ENCODE measurements around the gene DCAF12. TPM values are rescaled to one million over a fixed set of nuclear protein-coding genes. Genes with fewer than 3 reads are reported as not detected.

The DCAF12 gene
- 9.4 and 11.5 TPM in 2 replicates for total RNA-seq

GRCh38 chr9:34126207-34127034, at the start of gene DCAF12:
Gene DCAF12 (minus strand): TSS chr9:34126698. CDS start chr9:34126431, 267 bp downstream.

DNA sequence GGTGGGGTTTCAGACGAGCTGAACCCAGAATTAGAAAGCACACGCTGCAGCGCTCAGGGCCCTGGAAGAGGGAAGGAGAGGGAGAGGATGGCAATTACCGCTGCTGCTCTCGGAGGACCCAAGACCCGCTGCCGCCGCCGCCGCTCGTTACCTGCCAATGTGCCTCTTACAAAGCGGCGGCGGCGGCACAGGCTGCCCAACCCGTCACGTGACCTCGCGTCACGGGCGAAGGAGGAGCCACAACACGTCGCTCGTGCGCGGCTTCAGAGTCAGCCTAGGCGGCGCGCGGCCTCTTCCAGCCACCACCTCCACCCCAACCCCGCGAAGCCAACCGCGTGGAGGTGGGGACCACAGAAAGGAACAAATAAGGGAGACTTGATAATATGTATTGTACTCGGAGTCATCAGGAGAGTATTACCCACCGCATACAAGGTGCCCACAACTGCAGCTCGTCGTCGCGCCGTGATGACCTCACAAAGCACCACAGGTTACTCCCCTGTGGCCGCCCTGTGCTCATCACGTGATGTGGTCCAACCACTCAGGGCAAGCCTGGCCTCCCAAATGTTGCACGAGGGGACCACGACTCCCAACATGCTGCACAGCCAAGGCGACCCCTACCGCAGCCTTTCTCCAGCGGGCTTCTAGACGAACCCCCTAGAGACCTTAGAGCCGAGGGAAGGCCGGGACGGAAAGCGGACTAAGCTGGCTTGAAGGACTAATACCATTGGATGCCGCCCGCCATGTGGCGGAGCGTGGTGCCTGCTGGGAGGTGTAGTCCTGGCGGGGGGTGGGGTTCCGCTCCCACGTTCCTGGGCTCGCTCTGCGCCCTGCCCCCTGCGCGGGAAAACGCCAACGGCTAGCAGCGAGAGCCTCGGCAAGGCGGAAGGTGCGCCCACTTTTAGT, 77.5 kb downstream of the DCAF12 start, which contains the start of gene UBAP2:
TSS of gene UBAP2 (minus strand) at position 161 of the 903 bp plus-strand sequence. CDS start 31,739 bp downstream, outside the sequence.

Other genes starting within 250 kb of the DCAF12 start
- 16.2 and 19.6 TPM in 2 replicates for gene UBAP2, start 77.8 kb downstream of the DCAF12 start, total RNA-seq
- 26.5 and 39.0 TPM in 2 replicates for gene UBAP1, start 52.3 kb upstream of the DCAF12 start, total RNA-seq
- gene KIF24, start 202.6 kb upstream of the DCAF12 start, total RNA-seq: 0.50 and 3.2 TPM in 2 replicates
- gene NUDT2, start 202.9 kb upstream of the DCAF12 start, total RNA-seq: 35.1 and 35.5 TPM in 2 replicates

Data from smooth muscle cell of trachea (primary cell).